CD4-positive, alpha-beta memory T cell (primary cell): Measurements from ENCODE around the gene CDC6. TPM values are rescaled to one million over a fixed set of nuclear protein-coding genes. Genes with fewer than 3 reads are reported as not detected.
A peak's percentile ranks its signal among the peaks of the same experiment; 100 is the strongest.

Experiments
- CTCF ChIA-PET: fragments of 350-600 bp; sonication (Branson Sonifier 250); formaldehyde crosslinking; loops from one replicate; lab custom pipeline; 2021; ENCODE audit warnings: inconsistent platforms; ENCODE audit not compliant: partially characterized antibody; lab: Charles Lee
- POLR2A ChIA-PET: fragments of 350-600 bp; sonication (Branson Sonifier 250); formaldehyde crosslinking; loops from one replicate; lab custom pipeline; 2021; ENCODE audit not compliant: partially characterized antibody; lab: Charles Lee
- DNase-seq, 5 donors: peaks; one replicate each; pipeline versions ENCODE4 v3.0.0 to v3.0.0-alpha.2; 2020 to 2022; ENCODE audit warnings: mixed read lengths in 1 of 5
- H3K27ac ChIP-seq: one replicate; pipeline ENCODE4 v1.7.0; 2013; ENCODE audit warnings: low read depth, low read length
- H3K27me3 ChIP-seq: 2 replicates; pipeline ENCODE4 v1.7.0; 2013; ENCODE audit warnings: mild to moderate bottlenecking, low read length, moderate library complexity; ENCODE audit not compliant: insufficient read depth
- H3K36me3 ChIP-seq: 2 replicates; pipeline ENCODE4 v1.7.0; 2013; ENCODE audit warnings: mild to moderate bottlenecking, low read length, moderate library complexity; ENCODE audit not compliant: insufficient read depth
- H3K4me1 ChIP-seq: 2 replicates; pipeline ENCODE4 v1.7.0; 2013; ENCODE audit warnings: mild to moderate bottlenecking, low read length, moderate library complexity; ENCODE audit not compliant: insufficient read depth
- H3K4me3 ChIP-seq, 2 donors: one replicate each; pipeline ENCODE4 v1.7.0; 2013; ENCODE audit warnings: low read length in 2 of 2, mild to moderate bottlenecking in 1 of 2
- H3K9me3 ChIP-seq, 2 donors: one replicate each; pipeline ENCODE4 v1.7.0; 2013; ENCODE audit warnings: low read length in 2 of 2, control low read depth in 1 of 2; ENCODE audit not compliant: control insufficient read depth in 1 of 2
- H3K27ac Mint-ChIP-seq, 7 donors: one replicate each; pipeline ENCODE4 v1.8.0; 2020 to 2021; ENCODE audit warnings: mixed read lengths in 7 of 7, mild to moderate bottlenecking in 6 of 7, inconsistent platforms in 3 of 7, moderate library complexity in 3 of 7
- H3K27me3 Mint-ChIP-seq, 2 donors: one replicate each; pipeline ENCODE4 v1.8.0; 2020 to 2021; ENCODE audit warnings: mixed read lengths in 2 of 2
- H3K36me3 Mint-ChIP-seq, 2 donors: one replicate each; pipeline ENCODE4 v1.8.0; 2020 to 2021; ENCODE audit warnings: mixed read lengths in 2 of 2, inconsistent platforms in 1 of 2, mild to moderate bottlenecking in 1 of 2
- H3K4me1 Mint-ChIP-seq, 4 donors: one replicate each; pipeline ENCODE4 v1.8.0; 2020 to 2021; ENCODE audit warnings: mixed read lengths in 4 of 4, mild to moderate bottlenecking in 1 of 4
- H3K4me3 Mint-ChIP-seq, 8 donors: one replicate each; pipeline ENCODE4 v1.8.0; 2020 to 2021; ENCODE audit warnings: mixed read lengths in 8 of 8, mild to moderate bottlenecking in 7 of 8, moderate library complexity in 6 of 8, inconsistent platforms in 3 of 8
- H3K9me3 Mint-ChIP-seq, 8 donors: one replicate each; pipeline ENCODE4 v1.8.0; 2020 to 2021; ENCODE audit warnings: mixed read lengths in 8 of 8, mild to moderate bottlenecking in 5 of 8, inconsistent platforms in 3 of 8, moderate library complexity in 1 of 8
- intact Hi-C: fragments of 100-400 bp; cut with micrococcal nuclease; formaldehyde crosslinking; loops from one replicate; pipeline ENCODE4 v1.15.1; 2023
- polyA plus RNA-seq, 2 donors: library from polyadenylated mRNA; unstranded; fragments of 300-500 nt; fragmentation: Illumina TruSeq; gene quantifications; one replicate each; pipeline ENCODE4 v1.2.3, GENCODE V29; 2021
- total RNA-seq, 2 experiments: library from RNA; stranded (reverse); gene quantifications; one replicate each; pipeline ENCODE4 v1.2.3, GENCODE V29; 2021

The CDC6 gene
- total and polyA plus RNA-seq, 4 experiments from 2014 or later, result 0.61 to 2.1 (median 0.79) TPM

DNA sequence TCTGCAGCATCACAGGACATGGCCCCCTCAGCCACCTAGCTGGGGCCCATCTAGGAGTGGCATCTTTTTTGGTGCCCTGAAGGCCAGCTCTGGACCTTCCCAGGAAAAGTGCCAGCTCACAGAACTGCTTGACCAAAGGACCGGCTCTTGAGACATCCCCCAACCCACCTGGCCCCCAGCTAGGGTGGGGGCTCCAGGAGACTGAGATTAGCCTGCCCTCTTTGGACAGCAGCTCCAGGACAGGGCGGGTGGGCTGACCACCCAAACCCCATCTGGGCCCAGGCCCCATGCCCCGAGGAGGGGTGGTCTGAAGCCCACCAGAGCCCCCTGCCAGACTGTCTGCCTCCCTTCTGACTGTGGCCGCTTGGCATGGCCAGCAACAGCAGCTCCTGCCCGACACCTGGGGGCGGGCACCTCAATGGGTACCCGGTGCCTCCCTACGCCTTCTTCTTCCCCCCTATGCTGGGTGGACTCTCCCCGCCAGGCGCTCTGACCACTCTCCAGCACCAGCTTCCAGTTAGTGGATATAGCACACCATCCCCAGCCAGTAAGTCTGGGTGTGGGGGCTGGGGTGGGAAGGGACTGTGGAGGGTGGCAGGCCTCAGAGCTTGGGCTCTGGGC is 43.3 kb downstream of the CDC6 start:
- peak overlapping the region; percentile 54 for H3K27ac ChIP-seq
- H3K36me3 ChIP-seq, result peaks cover 10% of the 10 kb centered on the region
- ChIA-PET CTCF (interaction anchor here (1.4 to 18.7 kb wide), 3 partner anchors 14 to 24 kb away, joined by 7 to 252 read pairs (median 9); partner anchors contain the start of gene RARA), POLR2A (interaction anchor here (0.5 to 37.1 kb wide), 4 partner anchors 13 to 182 kb away, joined by 3 to 1054 read pairs (median 528); partner anchors contain the start of gene RARA)
- Mint-ChIP-seq H3K9me3 (no peaks in the 10 kb centered on the region), H3K27ac (peak overlapping the region; percentile 52 to 99 (median 85)), H3K4me3 (peak overlapping the region in 7 of 8 donors; percentile 21 to 77 (median 63)), H3K36me3 (peaks cover 16 to 34% of the 10 kb centered on the region in 2 donors), H3K27me3 (no peaks in the 10 kb centered on the region), H3K4me1 (peaks cover 59 to 93% (median 76%) of the 10 kb centered on the region in 4 donors)
- peak overlapping the region in 1 of 2 donors; percentile 13 for H3K4me3 ChIP-seq
- intact Hi-C loops, result no loop called here
- H3K9me3 ChIP-seq, result no peaks in the 10 kb centered on the region
- no peaks in the 10 kb centered on the region for H3K27me3 ChIP-seq
- DNase-seq, result no peak
- peaks cover 91% of the 10 kb centered on the region for H3K4me1 ChIP-seq

GRCh38 chr17:40331743-40332641 is 44.3 kb downstream of the CDC6 start:
- Histone ChIP-seq H3K9me3 (no peaks in the 10 kb centered on the region), H3K4me3 (no peak overlapping the region), H3K27ac (peak overlapping the region; percentile 54), H3K27me3 (no peaks in the 10 kb centered on the region), H3K4me1 (peaks cover 85% of the 10 kb centered on the region), H3K36me3 (peaks cover 10% of the 10 kb centered on the region)
- no peak for DNase-seq
- Mint-ChIP-seq H3K4me1 (peaks cover 52 to 86% (median 71%) of the 10 kb centered on the region in 4 donors), H3K27me3 (no peaks in the 10 kb centered on the region), H3K36me3 (peaks cover 16 to 34% of the 10 kb centered on the region in 2 donors), H3K27ac (peak overlapping the region; percentile 57 to 99 (median 87)), H3K4me3 (peak overlapping the region in 7 of 8 donors; percentile 21 to 75 (median 51)), H3K9me3 (no peaks in the 10 kb centered on the region)
- ChIA-PET CTCF (interaction anchor here (1.2 to 18.7 kb wide), 3 partner anchors 23 to 26 kb away, joined by 3 to 252 read pairs (median 9); partner anchors contain the start of gene RARA), POLR2A (interaction anchor here (29.0 to 37.1 kb wide), 2 partner anchors 12 to 17 kb away, joined by 1054 read pairs; partner anchors contain the start of gene RARA)
- intact Hi-C loops, result no loop called here

GRCh38 chr17:40333781-40334448 is 46.2 kb downstream of the CDC6 start:
- Mint-ChIP-seq H3K4me1 (peaks cover 43 to 86% (median 67%) of the 10 kb centered on the region in 4 donors), H3K27ac (peak overlapping the region; percentile 48 to 88 (median 80)), H3K36me3 (peaks cover 16 to 34% of the 10 kb centered on the region in 2 donors), H3K4me3 (peak overlapping the region in 7 of 8 donors; percentile 36 to 84 (median 56)), H3K27me3 (no peaks in the 10 kb centered on the region), H3K9me3 (no peaks in the 10 kb centered on the region)
- peaks cover 10% of the 10 kb centered on the region for H3K36me3 ChIP-seq
- intact Hi-C loops, result no loop called here
- H3K4me1 ChIP-seq, result peaks cover 83% of the 10 kb centered on the region
- CTCF ChIA-PET, result interaction anchor here (1.1 to 2.3 kb wide), 6 partner anchors 12 to 32 kb away, joined by 3 to 8 read pairs (median 6); partner anchors contain the start of gene RARA
- no peaks in the 10 kb centered on the region for H3K27me3 ChIP-seq
- POLR2A ChIA-PET, result interaction anchor here (0.8 to 29.0 kb wide), 3 partner anchors 12 to 206 kb away, joined by 3 to 1054 read pairs (median 3); partner anchors contain the start of gene RARA
- H3K4me3 ChIP-seq, result no peak overlapping the region
- no peak for DNase-seq
- H3K9me3 ChIP-seq, result no peaks in the 10 kb centered on the region
- H3K27ac ChIP-seq, result peak overlapping the region; percentile 40

DNA sequence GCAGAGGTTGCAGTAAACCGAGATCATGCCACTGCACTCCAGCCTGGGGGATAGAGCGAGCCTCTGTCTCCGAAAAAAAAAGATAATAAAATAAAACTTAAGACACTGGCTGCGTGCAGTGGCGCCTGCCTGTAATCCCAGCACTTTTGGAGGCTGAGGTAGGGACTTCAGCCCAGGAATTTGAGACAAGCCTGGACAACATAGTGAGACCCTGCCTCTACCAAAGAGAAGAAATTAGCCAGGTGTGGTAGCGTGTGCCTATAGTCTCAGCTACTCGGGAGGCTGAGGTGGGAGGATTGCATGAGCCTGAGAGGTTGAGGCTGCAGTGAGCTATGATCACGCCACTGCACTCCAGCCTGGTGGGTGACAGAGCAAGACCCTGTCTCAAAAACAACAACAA is 47.9 kb downstream of the CDC6 start:
- intact Hi-C loops, result no loop called here
- peaks cover 83% of the 10 kb centered on the region for H3K4me1 ChIP-seq
- H3K9me3 ChIP-seq, result no peaks in the 10 kb centered on the region
- Mint-ChIP-seq H3K4me1 (peaks cover 43 to 86% (median 67%) of the 10 kb centered on the region in 4 donors), H3K27ac (peak overlapping the region in 4 of 7 donors; percentile 22 to 77 (median 46)), H3K9me3 (no peaks in the 10 kb centered on the region), H3K27me3 (no peaks in the 10 kb centered on the region), H3K36me3 (peaks cover 25 to 41% of the 10 kb centered on the region in 2 donors), H3K4me3 (no peak overlapping the region)
- no peak for DNase-seq
- H3K4me3 ChIP-seq, result no peak overlapping the region
- no peak overlapping the region for H3K27ac ChIP-seq
- CTCF ChIA-PET, result interaction anchor here (0.8 to 1.7 kb wide), 4 partner anchors 8 to 33 kb away, joined by 3 to 6 read pairs (median 5); no protein-coding TSS in a partner anchor
- H3K36me3 ChIP-seq, result peaks cover 19% of the 10 kb centered on the region
- POLR2A ChIA-PET, result interaction anchor here (29.0 kb wide), 1 partner anchor 21 kb away, joined by 1054 read pairs; the partner anchor contains the start of gene RARA
- no peaks in the 10 kb centered on the region for H3K27me3 ChIP-seq

- no peaks in the 10 kb centered on the region for H3K27me3 ChIP-seq
- Mint-ChIP-seq H3K4me1 (peaks cover 41 to 77% (median 63%) of the 10 kb centered on the region in 4 donors), H3K27me3 (no peaks in the 10 kb centered on the region), H3K9me3 (no peaks in the 10 kb centered on the region), H3K4me3 (peak overlapping the region in 2 of 8 donors; percentile 30 to 31), H3K36me3 (peaks cover 19 to 34% of the 10 kb centered on the region in 2 donors), H3K27ac (peak overlapping the region; percentile 60 to 91 (median 76))
- no peaks in the 10 kb centered on the region for H3K9me3 ChIP-seq
- DNase-seq, result no peak
- H3K4me3 ChIP-seq, result no peak overlapping the region
- peaks cover 10% of the 10 kb centered on the region for H3K36me3 ChIP-seq
- H3K27ac ChIP-seq, result no peak overlapping the region
- intact Hi-C loops, result no loop called here
- POLR2A ChIA-PET, result interaction anchor here (29.0 kb wide), 1 partner anchor 23 kb away, joined by 1054 read pairs; the partner anchor contains the start of gene RARA
- H3K4me1 ChIP-seq, result peaks cover 74% of the 10 kb centered on the region
- CTCF ChIA-PET, result interaction anchor here (0.8 to 1.6 kb wide), 4 partner anchors 16 to 30 kb away, joined by 3 to 5 read pairs (median 4); no protein-coding TSS in a partner anchor
These were observed 49.7 kb downstream of the CDC6 start for GRCh38 chr17:40337351-40337750.

DNA sequence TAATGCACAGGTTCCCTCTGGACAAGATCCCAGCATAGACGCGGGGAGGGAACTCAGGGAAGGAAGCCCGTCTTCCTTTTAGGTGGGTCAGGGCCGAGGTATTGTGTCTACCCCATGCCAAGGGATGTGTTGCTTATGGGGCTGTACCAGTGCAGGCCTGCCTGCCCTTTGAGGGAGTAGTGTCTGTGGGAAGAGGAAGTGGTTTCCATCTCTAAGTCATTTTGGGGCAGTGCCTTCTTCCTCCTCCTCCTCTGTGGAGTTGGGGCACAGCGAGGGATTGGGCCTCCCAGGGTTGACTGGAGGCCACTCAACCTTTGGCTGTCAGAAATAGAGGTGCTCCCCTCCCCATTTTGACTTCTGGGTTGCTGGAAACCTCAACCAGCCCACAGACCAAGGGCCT is 50.4 kb downstream of the CDC6 start:
- intact Hi-C loops, result no loop called here
- Histone ChIP-seq H3K36me3 (peaks cover 10% of the 10 kb centered on the region), H3K4me3 (no peak overlapping the region), H3K9me3 (no peaks in the 10 kb centered on the region), H3K27me3 (no peaks in the 10 kb centered on the region), H3K4me1 (peaks cover 76% of the 10 kb centered on the region), H3K27ac (peak overlapping the region; percentile 30)
- ChIA-PET CTCF (interaction anchor here (2.0 to 4.5 kb wide), 2 partner anchors 17 to 21 kb away, joined by 9 to 46 read pairs; no protein-coding TSS in a partner anchor), POLR2A (interaction anchor here (29.0 kb wide), 1 partner anchor 23 kb away, joined by 1054 read pairs; the partner anchor contains the start of gene RARA)
- no peaks in the 10 kb centered on the region for H3K27me3 Mint-ChIP-seq
- peaks cover 13 to 31% of the 10 kb centered on the region in 2 donors for H3K36me3 Mint-ChIP-seq
- H3K4me1 Mint-ChIP-seq, result peaks cover 41 to 75% (median 62%) of the 10 kb centered on the region in 4 donors
- DNase-seq, result no peak
- peak overlapping the region; percentile 60 to 91 (median 76) for H3K27ac Mint-ChIP-seq
- peak overlapping the region in 4 of 8 donors; percentile 25 to 36 (median 30) for H3K4me3 Mint-ChIP-seq
- H3K9me3 Mint-ChIP-seq, result no peaks in the 10 kb centered on the region
